DOHH2 (cell line): Measurements from ENCODE around the gene SRPX.

Experiments
- EZH2phosphoT487 ChIP-seq: fragments of 200-600 bp; sonication (generic); IDR thresholded peaks from 2 replicates; pipeline ENCODE4 v1.6.1; 2017; ENCODE audit warnings: borderline replicate concordance, mild to moderate bottlenecking, antibody characterized with exemption, low read length, moderate library complexity, mixed read lengths
- TF ChIP-seq, protein P1 (sequence below): fragments of 200-600 bp; sonication (generic); IDR thresholded peaks from one replicate; pipeline ENCODE4 v1.5.1; 2014; ENCODE audit warnings: antibody characterized with exemption, mild to moderate bottlenecking, low read depth, low read length; ENCODE audit not compliant: poor library complexity, severe bottlenecking

DNA sequence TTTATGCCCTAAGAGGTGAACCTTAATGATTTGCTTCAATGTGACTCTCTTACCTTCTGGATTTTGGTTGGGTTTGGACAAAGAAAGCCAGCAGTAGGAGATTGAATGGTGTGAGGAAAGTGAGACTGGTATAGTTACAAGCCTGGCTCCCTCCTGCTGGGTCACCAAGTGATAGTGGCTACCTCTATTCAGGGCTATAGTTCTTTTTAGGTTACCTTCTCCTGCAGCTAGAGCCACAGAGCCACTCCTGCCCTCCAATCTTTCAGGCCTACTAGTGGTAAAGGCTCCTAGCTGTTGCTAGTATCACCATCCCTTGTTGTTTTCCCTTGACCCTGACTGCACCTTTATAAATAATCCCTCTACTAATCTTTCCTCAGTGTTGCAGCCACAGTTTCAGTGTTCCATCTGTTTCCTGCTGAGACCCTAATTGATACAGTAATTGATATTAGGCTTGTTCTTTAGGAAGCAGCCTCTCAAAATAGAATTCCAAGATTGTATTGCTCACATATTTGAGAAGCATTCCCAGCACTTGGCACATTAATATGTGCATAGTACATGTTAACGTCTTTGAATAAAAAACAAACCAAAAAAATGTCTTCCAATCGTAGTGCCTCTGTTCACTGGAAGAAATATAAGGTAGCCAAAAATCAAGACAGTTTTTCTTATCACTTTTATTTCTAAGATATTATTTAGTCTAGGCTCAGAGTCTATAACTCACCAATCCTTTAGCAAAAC, 82.3 kb downstream of the SRPX start:
- TF ChIP-seq, protein P1, sequence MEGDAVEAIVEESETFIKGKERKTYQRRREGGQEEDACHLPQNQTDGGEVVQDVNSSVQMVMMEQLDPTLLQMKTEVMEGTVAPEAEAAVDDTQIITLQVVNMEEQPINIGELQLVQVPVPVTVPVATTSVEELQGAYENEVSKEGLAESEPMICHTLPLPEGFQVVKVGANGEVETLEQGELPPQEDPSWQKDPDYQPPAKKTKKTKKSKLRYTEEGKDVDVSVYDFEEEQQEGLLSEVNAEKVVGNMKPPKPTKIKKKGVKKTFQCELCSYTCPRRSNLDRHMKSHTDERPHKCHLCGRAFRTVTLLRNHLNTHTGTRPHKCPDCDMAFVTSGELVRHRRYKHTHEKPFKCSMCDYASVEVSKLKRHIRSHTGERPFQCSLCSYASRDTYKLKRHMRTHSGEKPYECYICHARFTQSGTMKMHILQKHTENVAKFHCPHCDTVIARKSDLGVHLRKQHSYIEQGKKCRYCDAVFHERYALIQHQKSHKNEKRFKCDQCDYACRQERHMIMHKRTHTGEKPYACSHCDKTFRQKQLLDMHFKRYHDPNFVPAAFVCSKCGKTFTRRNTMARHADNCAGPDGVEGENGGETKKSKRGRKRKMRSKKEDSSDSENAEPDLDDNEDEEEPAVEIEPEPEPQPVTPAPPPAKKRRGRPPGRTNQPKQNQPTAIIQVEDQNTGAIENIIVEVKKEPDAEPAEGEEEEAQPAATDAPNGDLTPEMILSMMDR = no peak
- no peak for TF ChIP-seq EZH2phosphoT487
